SHP77 (cell line): ENCODE measurements around the gene SF3A1.

ENCODE experiments used
- DNase-seq, 2 experiments: peaks; one replicate each; lab custom pipeline; 2025; lab: John Stamatoyannopoulos, UW

The SF3A1 gene

DNA sequence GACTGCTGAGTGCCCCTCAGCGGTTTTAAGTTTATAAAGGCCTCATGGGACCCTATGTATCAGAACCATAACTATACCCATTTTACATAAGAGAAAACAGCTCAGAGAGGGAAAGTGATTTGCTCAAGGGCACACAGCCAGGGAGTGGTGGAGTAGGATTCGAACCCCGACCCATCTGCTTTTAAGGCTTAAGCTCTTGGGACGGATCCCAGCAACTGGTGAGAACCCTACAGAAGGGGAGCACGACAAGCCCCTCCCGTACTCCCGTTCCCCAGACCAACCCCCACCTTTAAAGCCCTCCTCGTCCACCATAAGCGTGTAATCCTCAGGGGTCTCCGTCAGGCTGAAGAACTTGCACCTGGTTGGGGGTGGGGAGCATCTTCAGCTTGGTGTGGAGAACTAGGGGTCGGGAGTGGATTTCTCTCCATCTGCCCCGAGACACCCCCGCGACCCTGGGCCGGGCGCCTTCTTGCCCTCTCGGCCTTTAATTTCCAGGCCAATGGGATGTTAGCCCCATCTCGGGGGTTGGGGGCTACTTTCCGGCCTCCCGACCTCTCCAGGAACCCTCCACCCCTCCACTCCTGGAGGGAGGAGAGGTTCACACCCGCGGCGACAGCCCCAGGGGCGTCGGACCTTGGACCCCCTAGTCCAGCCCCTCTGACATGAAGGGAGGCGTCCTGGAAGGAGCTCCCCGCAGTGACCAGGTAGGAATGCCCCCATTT is 68.1 kb downstream of the SF3A1 start:
- no peak for DNase-seq

DNA sequence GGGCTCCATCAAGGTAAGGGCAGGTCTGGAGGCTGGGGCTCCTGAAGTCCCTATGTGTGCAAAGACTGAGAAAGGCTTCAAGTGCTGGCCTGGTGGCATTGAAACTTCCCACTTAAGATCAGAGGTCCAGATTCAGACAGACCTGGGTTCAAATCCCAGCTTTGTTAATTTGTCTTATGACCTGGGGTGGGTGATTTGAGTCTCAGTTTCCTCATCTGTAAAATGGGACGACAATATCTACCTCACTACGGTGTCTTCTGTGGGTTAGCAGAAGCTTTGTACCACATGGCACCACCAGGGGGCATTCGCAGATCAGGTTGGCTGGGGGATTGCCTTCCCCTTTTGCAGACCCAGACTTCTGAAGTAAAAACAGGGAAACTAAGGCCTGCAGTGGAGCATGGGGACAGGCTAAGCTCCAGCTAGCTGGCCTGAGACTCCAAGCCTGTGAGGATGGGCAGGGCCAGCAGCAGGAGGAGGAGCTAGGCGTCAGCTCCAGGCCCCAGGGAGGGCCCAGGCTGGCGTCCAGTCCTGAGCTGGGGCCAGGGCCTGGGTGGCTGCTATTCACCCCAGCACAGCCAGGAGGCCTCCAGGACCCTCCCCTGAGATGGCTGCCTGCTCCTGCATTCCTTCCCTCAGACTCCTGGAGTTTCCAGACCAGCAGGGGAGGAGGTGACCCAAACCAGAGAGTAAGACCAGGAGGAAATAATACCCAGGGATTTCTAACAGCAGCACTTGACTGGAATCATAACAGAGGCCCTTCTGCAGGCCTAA is 68.9 kb downstream of the SF3A1 start:
- peak; percentile 89 to 97 for DNase-seq

DNA sequence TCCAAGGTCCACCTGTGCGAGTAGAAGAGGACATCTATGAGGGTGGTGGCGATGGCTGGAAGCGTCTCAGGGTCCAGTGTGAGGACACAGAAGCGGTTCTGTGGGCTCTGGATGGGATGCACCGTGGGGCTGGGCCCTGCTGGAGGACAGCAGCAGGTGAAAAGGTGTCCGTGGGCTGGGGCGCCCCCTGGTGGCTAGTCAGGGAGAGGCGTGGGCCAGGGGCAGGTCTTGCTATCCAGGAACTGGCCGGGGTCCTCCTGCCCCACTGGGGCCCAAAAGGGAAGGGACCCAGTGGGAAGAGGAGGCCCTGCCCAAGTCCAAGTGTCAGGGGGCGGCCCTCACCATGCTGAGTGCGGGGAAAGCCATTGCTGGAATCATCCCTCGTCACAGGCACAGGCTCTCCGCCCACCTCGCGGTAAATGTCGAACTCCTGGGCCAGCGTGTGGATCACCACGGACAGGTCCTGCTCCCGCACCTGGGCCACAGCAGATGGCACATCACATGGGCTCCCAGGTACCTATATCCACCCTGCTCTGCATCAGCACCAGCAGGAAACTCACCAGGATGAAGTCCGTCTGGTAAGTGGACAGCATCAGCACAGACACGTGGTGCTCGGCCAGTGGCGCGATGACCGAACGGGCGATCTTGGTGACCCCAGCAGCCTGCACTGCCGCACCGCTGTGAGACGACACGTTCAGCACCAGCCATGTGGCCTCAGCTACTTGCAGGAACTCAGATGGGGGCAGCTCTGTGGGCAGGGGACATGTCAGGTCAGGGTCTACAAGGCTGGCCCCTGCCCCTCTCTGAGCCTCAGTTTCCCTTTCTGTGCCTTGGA is 69.7 kb downstream of the SF3A1 start:
- DNase-seq = peak; percentile 67 to 70

DNA sequence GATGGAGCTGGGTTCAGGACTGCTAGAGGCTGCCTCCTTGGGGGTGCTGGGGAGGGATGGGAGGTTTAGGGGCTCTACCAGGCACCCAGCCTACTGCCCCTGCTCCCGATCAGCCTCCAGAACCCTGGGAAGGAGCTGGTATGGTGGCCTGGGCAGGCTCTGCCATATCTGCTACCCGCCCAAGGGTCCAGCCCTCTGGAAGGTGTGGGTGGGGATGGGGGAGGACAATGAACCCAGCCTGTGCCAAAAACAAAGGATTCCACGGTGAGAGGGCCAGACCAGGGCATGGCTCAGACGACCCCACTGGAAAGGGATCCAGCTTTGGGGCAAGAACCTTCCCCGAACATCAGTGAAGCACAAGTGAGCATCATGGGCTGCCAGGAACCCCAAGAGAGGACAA is 70.4 kb downstream of the SF3A1 start:
- no peak for DNase-seq

DNA sequence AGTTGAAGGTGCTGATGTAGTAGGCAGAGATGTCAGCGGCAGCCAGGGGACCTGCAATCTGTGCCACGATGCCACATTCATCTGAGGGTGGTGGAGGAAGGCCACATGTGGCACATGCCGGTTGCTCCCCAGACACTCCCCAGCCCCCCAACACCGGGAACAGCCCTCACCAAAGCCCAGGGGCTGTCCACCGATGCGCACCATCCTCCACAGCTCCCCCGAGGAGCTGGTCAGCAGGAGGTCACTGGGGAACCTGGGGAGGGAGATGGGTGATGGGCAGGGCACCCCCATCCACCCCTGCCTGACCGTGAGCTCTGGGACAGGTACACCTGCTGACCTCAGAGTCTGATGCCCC is 70.9 kb downstream of the SF3A1 start:
- no peak for DNase-seq

DNA sequence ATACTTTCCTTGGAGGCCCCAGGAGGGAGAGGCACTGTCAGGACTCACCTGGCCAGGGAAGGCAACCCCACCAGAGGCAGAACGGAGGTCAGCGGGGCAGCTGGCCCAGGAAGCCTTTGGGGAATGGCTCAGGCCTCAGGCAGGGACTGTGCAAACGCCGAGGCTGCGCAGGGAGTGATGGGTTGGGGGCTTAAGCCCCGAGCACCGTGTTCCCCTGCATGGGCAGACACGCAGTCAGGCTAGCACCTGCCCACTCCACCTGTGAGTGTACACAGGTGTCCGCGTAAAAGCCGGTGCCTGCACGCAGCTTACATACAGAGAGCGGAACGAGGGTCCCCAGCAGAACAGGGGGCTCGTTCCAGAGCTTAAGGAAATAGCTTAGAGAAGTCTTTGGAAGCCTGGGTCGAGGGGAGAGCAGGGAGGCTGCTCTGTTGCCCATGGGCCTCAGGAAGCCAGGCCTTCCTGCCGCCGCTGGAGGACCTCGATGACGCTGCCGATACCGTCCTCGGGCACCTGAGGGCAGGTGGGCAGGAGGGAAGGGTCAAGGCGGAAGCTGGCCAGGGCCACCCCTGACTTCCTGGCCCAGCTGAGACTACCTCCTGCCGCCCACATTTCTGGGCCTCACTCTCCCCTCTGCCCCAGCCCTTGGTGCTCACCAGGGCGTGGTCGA is 71.4 kb downstream of the SF3A1 start:
- DNase-seq = no peak

DNA sequence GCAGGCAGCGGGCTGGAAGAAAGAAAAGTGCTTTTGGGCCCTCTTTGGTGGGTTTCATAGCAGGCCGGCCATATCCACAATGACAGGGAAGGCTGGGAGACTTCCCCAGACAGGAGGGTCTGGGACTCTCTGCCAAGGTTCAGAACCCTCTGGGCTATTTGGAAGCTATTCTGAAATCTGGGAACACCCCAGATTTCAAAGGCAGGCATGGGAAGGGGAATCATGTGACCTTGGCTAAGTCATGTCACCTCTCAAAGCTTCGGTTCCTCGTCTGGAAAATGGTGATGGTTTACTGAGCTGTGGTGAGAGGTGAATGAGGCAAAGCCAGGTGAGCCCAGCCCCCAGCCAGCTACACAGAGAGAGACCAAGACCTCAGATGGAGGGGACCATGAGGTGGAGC is 72.0 kb downstream of the SF3A1 start:
- DNase-seq = no peak

DNA sequence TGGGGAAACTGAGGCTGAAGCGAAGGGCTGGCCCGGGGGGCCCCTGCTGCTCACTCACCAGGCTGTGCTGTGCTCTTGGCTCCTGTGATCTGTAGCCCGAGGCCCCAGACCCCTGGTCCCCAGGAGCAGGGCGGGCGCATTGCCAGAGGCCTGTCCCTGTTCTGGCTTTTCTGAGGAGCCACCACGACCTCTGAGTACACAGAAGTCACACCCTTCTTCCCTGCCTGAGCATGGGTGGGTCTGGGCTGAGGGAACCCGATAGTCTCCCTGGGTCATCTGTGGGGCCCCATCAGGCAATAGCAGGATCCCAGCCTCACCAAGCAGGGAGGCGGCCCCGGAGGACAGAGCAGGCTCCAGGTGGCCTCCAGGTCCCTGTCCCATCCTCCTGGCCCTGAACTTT is 72.5 kb downstream of the SF3A1 start:
- DNase-seq = no peak

DNA sequence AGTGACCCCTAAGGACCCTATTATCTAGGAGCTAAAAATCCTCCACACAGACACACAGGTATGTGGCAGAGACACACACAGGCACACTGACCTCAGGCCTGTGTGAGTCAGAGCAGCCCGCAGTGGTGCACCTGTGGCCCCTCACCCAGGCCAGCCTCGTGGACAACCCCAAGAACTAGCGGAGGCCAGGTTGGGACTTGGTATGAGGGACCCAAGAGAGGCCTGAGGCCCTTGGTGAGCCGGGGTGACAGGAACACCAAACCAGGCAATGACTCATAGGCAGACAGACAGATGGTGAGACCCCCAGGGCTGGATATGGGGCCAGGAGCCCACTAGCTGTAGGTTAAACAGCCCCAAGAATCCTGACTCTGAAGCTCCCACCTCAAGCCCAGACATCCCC is 73.4 kb downstream of the SF3A1 start:
- no peak for DNase-seq

DNA sequence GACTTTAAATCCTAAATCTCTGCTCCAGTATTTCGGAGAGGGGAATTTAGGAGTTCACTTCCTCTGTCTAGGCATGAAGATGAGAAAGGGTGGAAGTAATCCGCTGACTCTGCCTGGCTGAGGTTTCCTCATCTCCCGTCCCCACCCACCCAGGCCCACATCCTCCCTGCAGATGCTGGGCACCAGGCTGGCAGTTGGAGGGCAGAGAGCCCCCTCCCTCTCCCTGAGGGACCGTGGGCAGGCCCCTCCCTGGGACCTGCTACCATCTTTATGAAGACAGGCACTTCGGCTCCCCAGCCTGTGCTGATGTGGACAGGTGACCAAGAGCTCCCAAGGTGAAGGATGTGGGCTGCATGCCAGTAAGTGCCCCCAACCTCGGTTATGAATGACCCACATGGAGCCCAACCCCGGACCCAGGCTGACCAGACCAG is 74.1 kb downstream of the SF3A1 start:
- no peak for DNase-seq
